T-helper 17 cell (primary cell): ENCODE data around the gene BORCS8. TPM values are rescaled to one million over a fixed set of nuclear protein-coding genes. Genes with fewer than 3 reads are reported as not detected.

ENCODE experiments used
- total RNA-seq, 4 donors: library from RNA in 2 of 4; stranded (reverse) in 2 of 4; gene quantifications; one replicate each; pipeline ENCODE4 v1.2.3 and lab custom pipeline; 2022 to 2026

The BORCS8 gene
- total RNA-seq, 2 donors from 2014 or later = 27.4 to 30.8 TPM

Other genes starting within 250 kb of the BORCS8 start
- 100 to 1,000 TPM; 109 to 127 TPM for gene SUGP2, start 158.6 kb downstream of the BORCS8 start, total RNA-seq
- 10 to 100 TPM; 11.6 to 12.3 TPM for gene ARMC6, start 158.5 kb downstream of the BORCS8 start, total RNA-seq
- gene SLC25A42, start 128.2 kb downstream of the BORCS8 start, total RNA-seq = 10 to 100 TPM; 17.1 to 18.9 TPM
- 10 to 100 TPM; 13.1 to 13.7 TPM for gene TMEM161A, start 53.7 kb downstream of the BORCS8 start, total RNA-seq
- gene MEF2B, start 21.9 kb downstream of the BORCS8 start, total RNA-seq = 1 to 10 TPM; 1.3 to 3.5 TPM
- 10 to 100 TPM; 61.9 to 69.2 TPM for gene RFXANK, start 106 bp upstream of the BORCS8 start, total RNA-seq
- gene NR2C2AP, start 11.3 kb upstream of the BORCS8 start, total RNA-seq = 10 to 100 TPM; 15.0 to 17.3 TPM
- not detected for gene NCAN, start 19.8 kb upstream of the BORCS8 start, total RNA-seq
- gene TM6SF2, start 81.1 kb upstream of the BORCS8 start, total RNA-seq = not detected
- gene SUGP1, start 128.4 kb upstream of the BORCS8 start, total RNA-seq = 10 to 100 TPM; 50.8 to 60.2 TPM
- gene MAU2, start 128.7 kb upstream of the BORCS8 start, total RNA-seq = 100 to 1,000 TPM; 129 to 130 TPM
- 100 to 1,000 TPM; 129 to 153 TPM for gene GATAD2A, start 213.5 kb upstream of the BORCS8 start, total RNA-seq